Hepatocyte (in vitro differentiated cells): Measurements from ENCODE around the gene AGA. TPM values are rescaled to one million over a fixed set of nuclear protein-coding genes. Genes with fewer than 3 reads are reported as not detected.

Experiments
- DNase-seq: peaks from one replicate; pipeline ENCODE4 v3.0.0-alpha.2; 2016; ENCODE audit warnings: low spot score
- H2AFZ ChIP-seq: fragments of 200-600 bp; sonication (generic); 2 replicates; pipeline ENCODE4 v1.6.0; 2016; ENCODE audit warnings: antibody characterized with exemption, mild to moderate bottlenecking
- H3K27ac ChIP-seq: fragments of 200-600 bp; sonication (generic); 2 replicates; pipeline ENCODE4 v1.5.1; 2016; ENCODE audit warnings: mild to moderate bottlenecking
- H3K27me3 ChIP-seq: fragments of 200-600 bp; sonication (generic); 2 replicates; pipeline ENCODE4 v1.6.1; 2016
- H3K36me3 ChIP-seq: fragments of 200-600 bp; sonication (generic); replicated peaks from 2 replicates; pipeline ENCODE4 v1.5.1; 2016; ENCODE audit warnings: low read depth; ENCODE audit not compliant: insufficient read depth
- H3K4me1 ChIP-seq: fragments of 200-600 bp; sonication (generic); 2 replicates; pipeline ENCODE4 v1.5.1; 2016; ENCODE audit warnings: mild to moderate bottlenecking, moderate library complexity; ENCODE audit not compliant: insufficient read depth
- H3K4me2 ChIP-seq: fragments of 200-600 bp; sonication (generic); 2 replicates; pipeline ENCODE4 v1.6.0; 2016
- H3K4me3 ChIP-seq: fragments of 200-600 bp; sonication (generic); 2 replicates; pipeline ENCODE4 v1.5.1; 2016; ENCODE audit warnings: mild to moderate bottlenecking
- H3K79me2 ChIP-seq: fragments of 200-600 bp; sonication (generic); 2 replicates; pipeline ENCODE4 v1.6.0; 2017; ENCODE audit warnings: mild to moderate bottlenecking
- H3K9me2 ChIP-seq: fragments of 200-600 bp; sonication (generic); replicated peaks from 2 replicates; pipeline ENCODE4 v1.6.0; 2017; ENCODE audit warnings: mild to moderate bottlenecking; ENCODE audit not compliant: insufficient read depth
- H3K9me3 ChIP-seq: fragments of 200-600 bp; sonication (generic); 2 replicates; pipeline ENCODE4 v1.5.1; 2016; ENCODE audit warnings: low read depth, mild to moderate bottlenecking
- H4K20me1 ChIP-seq: fragments of 200-600 bp; sonication (generic); 2 replicates; pipeline ENCODE4 v1.6.0; 2016; ENCODE audit warnings: mild to moderate bottlenecking; ENCODE audit not compliant: insufficient read depth, poor library complexity, severe bottlenecking
- CTCF ChIP-seq: fragments of 200-600 bp; sonication (generic); IDR thresholded peaks from 2 replicates; pipeline ENCODE4 v1.5.1; 2016; ENCODE audit warnings: antibody characterized with exemption, mild to moderate bottlenecking; ENCODE audit not compliant: poor library complexity
- EZH2 ChIP-seq: fragments of 200-600 bp; sonication (generic); IDR thresholded peaks from 2 replicates; pipeline ENCODE4 v1.6.1; 2016; ENCODE audit warnings: antibody characterized with exemption, mild to moderate bottlenecking, borderline replicate concordance
- EZH2phosphoT487 ChIP-seq: fragments of 200-600 bp; sonication (generic); IDR thresholded peaks from one replicate; pipeline ENCODE4 v1.6.1; 2018; ENCODE audit warnings: antibody characterized with exemption, mild to moderate bottlenecking, low read depth, moderate library complexity; ENCODE audit not compliant: unreplicated experiment, severe bottlenecking
- WGBS: methylation state at CpG from one replicate; pipeline ENCODE4 v1.1.6; 2016; ENCODE audit warnings: low lambda C conversion rate; ENCODE audit errors: missing lambda C conversion rate; 5-methylcytosine and 5-hydroxymethylcytosine counted together
- polyA plus RNA-seq: library from polyadenylated mRNA; unstranded; fragments of >200 nt; fragmentation: Nextera tagmentation; extraction: Ambion mirVana; gene quantifications from 2 replicates; pipeline ENCODE4 v1.2.1, GENCODE V29; 2016
- total RNA-seq: library from RNA; depleted of rRNA; stranded (reverse); fragments of >200 nt; gene quantifications from 2 replicates; pipeline ENCODE4 v1.2.3, GENCODE V29; 2014

The AGA gene
- total and polyA plus RNA-seq, 2 experiments from 2014 or later: 29.5 to 43.8 TPM

GRCh38 chr4:177441061-177441802 lies 1.0 kb downstream of the AGA start:
- Histone ChIP-seq H4K20me1 (no peaks in the 10 kb centered on the region), H3K4me1 (peaks cover 10% of the 10 kb centered on the region), H3K9me2 (no peaks in the 10 kb centered on the region), H3K9me3 (no peaks in the 10 kb centered on the region), H3K36me3 (no peaks in the 10 kb centered on the region), H3K4me3 (peak overlapping the region; percentile 43), H3K4me2 (peak overlapping the region; percentile 78), H3K27ac (peak overlapping the region; percentile 91), H3K27me3 (no peaks in the 10 kb centered on the region), H3K79me2 (no peaks in the 10 kb centered on the region), H2AFZ (peak overlapping the region; percentile 95)
- TF ChIP-seq EZH2phosphoT487: no peak
- no peak for TF ChIP-seq EZH2
- TF ChIP-seq CTCF: peak; percentile 6
- peak; percentile 20 for DNase-seq
- WGBS: 42% methylated on average over 12 of the region's 12 CpGs

- no peaks in the 10 kb centered on the region for H3K36me3 ChIP-seq
- no peaks in the 10 kb centered on the region for H3K9me3 ChIP-seq
- DNase-seq: no peak
Observed at GRCh38 chr4:177436456-177436855, 5.8 kb downstream of the AGA start.

GRCh38 chr4:177434667-177435066 lies 7.6 kb downstream of the AGA start:
- WGBS: 90% methylated on average over 8 of the region's 8 CpGs
- no peaks in the 10 kb centered on the region for H3K36me3 ChIP-seq
- no peak for DNase-seq
- no peaks in the 10 kb centered on the region for H4K20me1 ChIP-seq
- H3K27me3 ChIP-seq: no peaks in the 10 kb centered on the region
- H3K79me2 ChIP-seq: no peaks in the 10 kb centered on the region
- no peak overlapping the region for H3K27ac ChIP-seq
- no peaks in the 10 kb centered on the region for H3K9me3 ChIP-seq
- no peak overlapping the region for H3K4me2 ChIP-seq
- H3K9me2 ChIP-seq: no peaks in the 10 kb centered on the region
- no peak overlapping the region for H2AFZ ChIP-seq
- TF ChIP-seq EZH2phosphoT487 (no peak), EZH2 (no peak), CTCF (no peak)
- H3K4me3 ChIP-seq: no peak overlapping the region
- H3K4me1 ChIP-seq: no peaks in the 10 kb centered on the region

More at GRCh38 chr4:177436456-177436855, 5.8 kb downstream of the AGA start:
- Histone ChIP-seq H2AFZ (no peak overlapping the region), H3K4me2 (no peak overlapping the region), H3K9me2 (no peaks in the 10 kb centered on the region), H3K4me1 (peaks cover 4% of the 10 kb centered on the region), H3K27me3 (no peaks in the 10 kb centered on the region), H3K79me2 (no peaks in the 10 kb centered on the region), H4K20me1 (no peaks in the 10 kb centered on the region), H3K4me3 (no peak overlapping the region), H3K27ac (no peak overlapping the region)
- no peak for TF ChIP-seq EZH2phosphoT487
- no peak for TF ChIP-seq CTCF
- TF ChIP-seq EZH2: no peak
- 95% methylated on average over 7 of the region's 7 CpGs for WGBS
